GDM1 (cell line): Measurements from ENCODE around the gene TRIM47.
"Not testable (repeated sequence)": the region's sequence is repeated elsewhere in the genome, so short reads cannot be mapped to it uniquely, and the experiment has no call there.

Experiments used
- DNase-seq: peaks from one replicate; lab custom pipeline; 2025; lab: John Stamatoyannopoulos, UW

The TRIM47 gene

DNA sequence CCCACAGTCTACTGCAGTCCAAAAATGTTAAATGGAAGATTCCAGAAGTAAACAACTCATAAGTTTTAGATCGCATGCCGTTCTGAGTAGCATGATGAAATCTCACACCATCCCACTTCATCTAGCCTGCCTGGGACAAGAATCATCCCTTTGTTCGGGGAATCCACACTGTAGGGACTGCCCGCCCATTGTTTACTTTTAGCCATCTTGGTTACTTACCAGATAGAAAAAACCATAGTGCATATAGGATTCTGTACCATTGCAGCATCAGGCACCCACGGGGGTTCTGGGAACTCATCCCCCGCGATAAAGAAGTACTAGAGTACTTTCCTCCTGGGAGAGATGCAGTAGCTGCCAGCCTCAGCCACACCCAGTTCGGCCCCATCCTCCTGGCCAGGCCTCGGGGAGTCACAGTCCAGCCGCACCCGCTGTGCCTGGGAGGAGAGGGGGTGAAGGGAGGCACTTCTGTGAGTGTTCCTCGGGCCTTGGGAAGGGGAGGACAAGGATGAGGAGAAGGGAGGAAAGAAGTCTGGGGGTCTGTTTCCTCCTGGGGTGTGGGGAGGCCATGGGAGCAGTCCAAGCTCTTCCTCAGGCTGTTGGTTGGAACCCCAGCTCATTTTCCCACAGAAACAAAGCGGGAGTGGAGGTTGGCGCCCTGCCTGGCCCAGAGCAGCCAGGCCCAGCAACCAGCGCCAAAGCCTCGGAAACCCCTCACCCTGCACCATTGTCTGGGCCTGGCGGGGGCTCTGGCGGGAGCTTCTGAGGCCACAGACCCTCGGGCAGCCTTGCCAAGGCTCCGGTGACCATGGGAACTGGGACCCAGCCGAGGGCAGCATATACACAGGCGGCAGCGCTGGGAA lies 8.9 kb downstream of the TRIM47 start:
- DNase-seq: no peak

DNA sequence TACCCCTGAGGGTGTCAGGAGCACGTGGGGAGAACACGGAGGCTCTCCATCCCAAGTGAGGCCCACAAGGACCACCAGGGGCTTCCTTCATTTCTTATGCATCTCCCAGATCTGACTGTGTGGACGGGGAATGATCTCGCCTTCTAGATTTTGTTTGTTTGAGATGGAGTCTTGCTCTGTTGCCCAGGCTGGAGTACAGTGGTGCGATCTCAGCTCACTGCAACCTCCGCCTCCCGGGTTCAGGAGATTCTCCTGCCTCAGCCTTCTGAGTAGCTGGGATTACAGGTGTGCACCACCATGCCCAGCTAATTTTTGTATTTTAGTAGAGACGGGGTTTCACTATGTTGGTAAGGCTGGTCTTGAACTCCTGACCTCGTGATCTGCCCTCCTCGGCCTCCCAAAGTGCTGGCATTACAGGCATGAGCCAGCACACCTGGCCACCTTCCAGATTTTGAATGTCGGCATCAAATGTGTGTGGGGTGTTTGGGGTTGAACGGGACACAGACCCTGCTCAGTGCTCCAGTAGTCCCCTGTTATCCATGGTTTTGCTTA lies 9.6 kb downstream of the TRIM47 start:
- not testable (repeated sequence) for DNase-seq

DNA sequence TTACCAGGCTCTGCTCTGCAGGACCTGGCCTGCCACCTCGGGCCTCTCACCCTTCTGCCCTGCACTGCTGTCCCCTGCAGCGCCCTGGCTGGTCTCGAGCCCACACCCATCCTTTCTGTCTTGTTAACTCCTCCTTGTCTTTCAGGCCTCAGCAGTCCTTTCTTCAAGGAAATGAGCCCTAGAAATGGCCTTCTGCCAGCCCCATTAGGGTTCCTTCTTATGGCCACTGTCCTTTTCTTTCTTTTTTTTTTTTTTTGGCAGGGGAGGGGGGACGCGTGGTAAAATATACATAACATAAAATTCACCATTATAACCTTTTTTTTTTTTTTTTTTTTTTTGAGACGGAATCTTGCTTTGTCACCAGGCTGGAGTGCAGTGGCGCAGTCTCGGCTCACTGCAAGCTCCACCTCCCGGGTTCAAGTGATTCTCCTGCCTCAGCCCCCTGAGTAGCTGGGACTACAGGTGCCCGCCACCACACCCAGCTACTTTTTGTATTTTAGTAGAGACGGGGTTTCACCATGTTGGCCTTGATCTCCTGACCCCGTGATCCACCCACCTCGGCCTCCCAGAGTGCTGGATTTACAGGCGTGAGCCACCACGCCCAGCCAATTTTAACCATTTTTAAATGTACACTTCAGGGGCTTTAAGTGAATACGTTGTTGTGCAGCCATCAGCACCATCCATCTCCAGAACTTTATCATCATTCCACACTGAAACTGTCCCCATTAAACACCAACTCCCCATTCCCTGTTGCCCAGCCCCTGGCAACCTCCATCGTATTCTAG lies 12.8 kb downstream of the TRIM47 start:
- DNase-seq: not testable (repeated sequence)

DNA sequence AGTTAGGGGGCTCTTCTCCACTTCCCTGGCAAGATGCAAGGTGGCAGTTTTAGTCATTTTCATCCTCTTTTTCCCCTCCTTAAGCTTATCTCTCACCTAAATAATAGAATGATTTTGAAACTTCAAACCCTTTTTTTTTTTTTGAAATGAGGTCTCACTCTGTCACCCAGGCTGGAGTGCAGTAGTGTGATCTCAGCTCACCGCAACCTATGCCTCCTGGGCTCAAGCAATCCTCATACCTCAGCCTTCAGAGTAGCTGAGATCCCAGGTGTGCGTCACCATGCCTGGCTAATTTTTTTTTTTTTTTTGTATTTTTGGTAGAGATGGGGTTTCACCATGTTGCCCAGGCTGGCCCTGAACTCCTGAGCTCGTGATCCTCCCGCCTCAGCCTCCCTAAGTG lies 13.5 kb downstream of the TRIM47 start:
- DNase-seq: not testable (repeated sequence)

DNA sequence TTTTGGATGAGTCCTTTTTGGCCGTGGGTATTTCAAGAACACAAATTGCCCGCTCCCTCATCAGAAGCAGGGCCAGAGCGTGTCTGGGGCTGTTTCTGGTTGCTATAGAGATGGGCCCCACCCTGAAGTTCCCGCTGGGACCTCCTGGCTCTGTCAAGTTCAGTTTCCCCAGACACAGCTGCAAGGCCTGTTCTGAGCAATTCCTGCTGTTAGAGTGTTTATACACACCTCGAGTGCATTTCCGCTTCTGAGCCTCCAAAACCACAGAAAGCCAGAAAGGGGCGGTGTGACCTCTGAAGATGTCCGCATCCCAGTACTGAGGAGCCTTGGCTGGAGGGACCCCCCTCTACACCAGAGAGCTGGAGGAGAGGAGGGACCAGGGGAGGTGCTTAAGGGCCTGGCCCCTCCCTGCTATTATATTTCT lies 13.9 kb downstream of the TRIM47 start:
- peak; percentile 49 for DNase-seq

DNA sequence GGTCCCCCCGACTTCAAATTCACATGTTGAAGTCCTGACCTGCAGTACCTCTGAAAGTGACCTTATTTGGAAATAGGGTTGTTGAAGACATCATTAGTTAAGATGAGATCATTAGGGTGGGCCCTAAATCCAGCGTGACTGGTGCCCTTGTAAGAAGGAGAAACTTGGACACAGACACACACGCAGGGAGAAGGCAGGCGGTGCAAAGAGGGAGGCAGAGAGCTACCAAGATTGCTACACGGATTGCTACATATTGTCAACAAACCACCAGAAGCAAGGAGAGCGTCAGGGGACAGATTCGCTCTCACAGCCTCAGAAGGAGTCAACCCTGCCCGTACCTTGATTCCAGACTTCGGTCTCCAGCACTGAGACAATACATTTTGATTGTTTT lies 16.5 kb downstream of the TRIM47 start:
- DNase-seq: no peak

DNA sequence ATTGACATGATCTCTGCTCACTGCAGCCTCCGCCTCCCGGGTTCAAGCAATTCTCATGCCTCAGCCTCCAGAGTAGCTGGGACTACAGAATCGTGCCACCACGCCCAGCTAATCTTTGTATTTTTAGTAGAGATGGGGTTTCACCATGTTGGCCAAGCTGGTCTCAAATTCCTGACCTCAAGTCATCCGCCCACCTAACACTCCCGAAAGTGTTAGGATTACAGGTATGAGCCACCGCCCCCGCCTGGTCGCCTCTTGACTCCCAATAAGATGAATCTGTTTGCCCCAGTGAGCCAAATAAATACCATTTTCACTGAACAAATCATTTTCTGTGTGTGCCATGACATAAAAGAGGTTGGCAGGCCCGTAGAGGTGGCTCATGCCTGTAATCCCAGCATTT lies 19.0 kb downstream of the TRIM47 start:
- DNase-seq: not testable (repeated sequence)

DNA sequence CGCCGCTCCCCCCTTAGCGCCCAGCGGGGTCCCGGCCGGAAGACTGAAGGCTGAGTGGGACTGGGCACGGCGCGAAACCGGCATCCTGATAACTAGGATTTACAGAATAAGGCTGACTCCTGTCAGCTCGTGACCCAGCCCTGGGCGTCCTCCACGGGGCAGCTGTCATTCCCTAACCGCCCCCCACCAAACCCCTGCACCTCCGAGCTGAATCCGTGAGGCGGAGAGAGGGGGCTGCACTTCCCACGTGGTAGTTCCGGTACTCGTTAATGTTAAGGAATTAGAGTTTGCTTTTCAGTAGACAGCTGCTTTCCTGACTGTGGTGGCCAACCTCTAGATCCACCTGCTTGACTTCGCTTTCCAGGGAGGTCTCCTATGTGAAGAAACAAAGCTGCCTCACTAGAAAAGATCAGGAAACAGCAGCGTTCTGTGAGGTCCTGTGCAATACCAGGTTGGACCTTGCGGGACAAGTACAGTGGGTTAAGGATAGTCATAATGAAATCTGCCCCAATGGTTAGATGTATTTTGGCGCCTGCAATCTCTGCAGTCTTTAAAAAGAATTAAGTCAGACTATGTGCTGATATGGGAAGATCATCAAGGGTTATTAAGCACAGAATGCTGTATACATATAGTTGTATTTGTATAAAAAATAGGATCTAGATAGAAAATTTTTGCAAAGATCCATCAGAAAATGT lies 22.2 kb downstream of the TRIM47 start:
- no peak for DNase-seq

DNA sequence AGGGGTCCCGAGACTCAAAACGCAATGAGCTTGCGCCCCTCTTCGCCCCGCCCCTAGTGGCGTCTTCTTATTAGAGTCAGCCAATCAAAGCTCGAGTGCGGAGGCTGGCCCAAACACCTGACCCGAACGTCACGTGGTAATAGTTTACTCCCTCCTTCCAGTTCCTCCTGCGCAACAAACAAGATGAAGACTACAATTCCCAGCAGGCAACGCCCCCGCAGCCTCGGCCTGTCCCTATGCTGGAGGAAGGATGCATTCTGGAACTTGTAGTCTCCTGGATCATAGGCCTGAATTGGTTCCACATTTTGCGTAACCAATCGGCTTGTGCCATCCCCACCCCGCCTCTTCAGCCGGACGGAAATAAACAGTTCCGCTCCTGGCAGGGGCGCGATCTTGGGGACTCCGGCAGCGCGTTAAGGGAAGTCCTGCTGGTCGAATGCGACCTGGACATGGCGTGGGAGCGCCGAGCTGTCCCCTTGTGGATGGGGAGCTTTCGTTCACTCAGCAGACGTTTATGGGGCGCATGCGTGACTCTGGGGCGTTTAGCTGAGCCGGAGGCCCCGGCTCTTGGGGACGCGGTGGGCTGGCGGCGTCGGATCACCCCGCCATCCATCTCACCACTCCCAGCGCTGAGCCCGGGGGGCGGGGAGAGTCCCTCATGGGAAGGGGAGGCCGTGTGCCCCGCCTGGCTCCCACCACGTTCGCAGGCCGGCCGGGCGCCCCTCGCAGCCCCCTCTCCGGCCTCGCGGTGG lies 22.9 kb downstream of the TRIM47 start, which contains the start of gene WBP2:
Gene WBP2, minus strand, starts transcription at position 26 of the 752 bp plus-strand sequence. CDS start 38 bp downstream, outside the sequence.
- peak; percentile 99 for DNase-seq

DNA sequence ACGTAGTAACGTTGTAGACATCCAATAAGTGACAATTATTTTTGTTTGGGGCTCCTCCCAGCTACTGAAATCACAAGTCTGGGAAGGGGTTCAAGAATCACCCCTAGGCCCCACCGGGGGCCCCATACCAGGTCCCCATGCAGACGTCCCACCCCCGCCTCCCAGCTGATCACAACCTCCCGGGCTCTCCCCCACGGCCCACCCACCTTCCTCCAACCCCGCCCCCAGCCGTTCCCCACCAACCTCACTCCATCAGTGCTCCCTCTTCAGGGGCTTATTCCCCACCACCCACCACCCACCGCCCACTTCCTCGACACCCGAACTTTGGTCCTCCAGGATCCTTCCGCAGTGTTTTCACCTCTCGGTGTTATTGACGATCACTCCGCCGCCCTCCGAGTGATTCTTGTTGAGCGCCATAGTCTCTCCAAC lies 23.5 kb downstream of the TRIM47 start:
- DNase-seq: no peak

DNA sequence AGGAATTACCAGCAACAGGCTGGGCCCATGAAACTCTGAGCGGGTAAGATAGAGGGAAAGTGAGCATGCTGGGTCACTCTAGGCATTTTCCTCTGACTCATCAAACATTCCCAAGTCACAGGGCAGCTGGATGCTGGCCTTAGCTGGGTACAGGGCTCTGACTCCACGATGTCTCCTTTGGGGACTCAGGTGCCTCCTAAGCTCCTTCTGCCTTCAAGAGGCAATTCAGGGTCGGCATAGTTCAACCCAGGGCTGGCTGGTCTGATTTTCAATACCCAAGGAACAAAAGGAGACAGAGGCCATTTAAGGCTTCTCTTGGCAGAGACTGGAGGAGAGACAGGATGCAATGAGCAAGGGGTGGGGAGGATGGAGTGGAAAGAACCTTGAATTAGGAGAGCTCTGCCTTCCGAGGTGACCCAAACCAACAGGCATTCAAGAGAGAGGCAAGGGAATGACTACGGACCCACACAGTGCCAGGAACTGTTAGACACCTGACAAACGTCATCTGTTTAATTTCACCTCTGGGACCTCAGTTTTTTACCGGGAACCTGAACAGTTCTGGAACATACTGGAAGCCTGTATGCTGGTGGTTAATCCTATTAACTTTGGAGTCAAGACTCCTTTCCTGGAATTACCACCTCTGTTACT lies 24.2 kb downstream of the TRIM47 start:
- DNase-seq: no peak

DNA sequence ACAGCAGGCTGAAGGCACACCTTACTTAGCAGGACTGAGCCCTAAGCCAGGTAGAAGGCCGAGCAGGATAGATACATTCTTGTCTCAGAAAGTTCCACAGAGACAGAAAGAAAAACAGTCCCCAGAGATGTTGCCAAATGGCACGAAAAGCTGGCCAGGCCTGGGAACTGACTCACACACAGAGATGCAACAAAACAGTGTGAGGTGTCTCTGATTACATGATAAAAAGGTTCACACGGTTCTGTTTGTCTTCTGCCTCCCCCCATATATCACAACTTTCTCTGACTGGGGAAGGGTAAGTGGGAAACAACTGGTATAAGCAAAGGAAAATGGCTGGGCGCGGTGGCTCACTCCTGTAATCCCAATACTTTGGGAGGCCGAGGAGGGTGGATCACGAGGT lies 24.9 kb downstream of the TRIM47 start:
- no peak for DNase-seq

DNA sequence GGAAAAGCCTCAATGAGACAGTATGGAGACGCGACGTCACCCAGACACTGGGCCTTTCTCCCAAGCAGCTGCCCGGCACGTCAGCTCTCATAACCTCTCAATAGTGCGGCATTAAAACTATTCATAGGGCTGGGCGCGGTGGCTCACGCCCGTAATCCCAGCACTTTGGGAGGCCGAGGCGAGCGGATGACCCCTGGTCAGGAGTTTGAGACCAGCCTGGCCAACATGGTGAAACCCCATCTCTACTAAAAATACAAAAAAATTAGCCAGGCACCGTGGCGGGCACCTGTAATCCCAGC lies 26.7 kb downstream of the TRIM47 start:
- not testable (repeated sequence) for DNase-seq

DNA sequence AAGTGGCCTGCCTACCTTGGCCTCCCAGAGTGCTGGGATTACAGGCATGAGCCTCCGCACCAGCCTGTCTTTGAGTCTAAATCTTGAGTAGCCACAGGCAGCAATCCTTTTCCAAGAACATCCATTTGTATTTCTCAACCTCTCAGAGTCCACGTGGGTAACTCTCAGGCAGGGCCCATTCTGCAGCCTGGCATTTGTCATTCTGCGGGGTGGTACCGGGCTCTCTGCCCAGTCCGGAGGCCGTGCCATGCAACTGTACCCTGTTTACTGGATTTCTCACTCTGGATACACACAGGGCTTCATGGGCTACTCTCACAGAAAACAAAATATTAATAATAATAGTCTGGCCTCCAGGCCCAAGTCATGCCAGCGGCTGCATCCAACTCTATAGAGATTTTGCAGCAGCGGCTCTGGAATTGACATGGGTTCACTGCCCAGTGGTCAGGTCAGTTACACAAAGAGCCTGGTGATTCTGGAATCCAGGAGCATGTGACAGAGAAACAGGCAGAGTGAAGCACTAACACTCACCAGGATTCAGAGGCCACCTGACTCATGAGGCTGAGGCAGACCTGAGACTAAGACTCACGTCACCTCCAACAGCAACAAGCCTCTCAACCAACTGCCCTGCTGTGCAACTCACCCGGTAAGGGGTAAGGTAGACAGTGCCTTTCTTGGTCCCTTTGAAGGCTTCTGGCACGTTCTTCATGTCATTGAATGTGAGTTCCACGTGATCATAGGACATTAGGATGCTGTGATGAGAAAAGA lies 27.3 kb downstream of the TRIM47 start:
- DNase-seq: no peak

DNA sequence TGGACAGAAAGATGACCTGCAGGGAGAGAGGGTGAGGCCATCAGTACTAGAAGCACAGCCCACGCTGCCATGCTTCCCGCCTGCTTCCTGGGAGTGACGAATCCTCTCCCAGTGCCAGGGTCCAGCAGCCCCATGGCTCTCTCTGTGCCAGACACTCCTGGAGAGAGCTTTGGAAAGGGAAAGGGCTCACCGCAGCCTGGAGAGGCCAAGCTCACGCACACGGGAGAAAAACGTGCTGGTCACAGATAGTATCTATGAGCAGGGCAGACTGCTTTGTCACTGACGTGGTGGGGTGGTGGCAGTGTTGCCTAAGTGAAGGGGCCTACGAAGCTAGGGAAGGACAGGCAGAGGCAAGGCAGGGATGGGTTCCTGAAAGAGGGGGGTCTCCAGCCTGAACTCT lies 28.7 kb downstream of the TRIM47 start:
- DNase-seq: no peak

DNA sequence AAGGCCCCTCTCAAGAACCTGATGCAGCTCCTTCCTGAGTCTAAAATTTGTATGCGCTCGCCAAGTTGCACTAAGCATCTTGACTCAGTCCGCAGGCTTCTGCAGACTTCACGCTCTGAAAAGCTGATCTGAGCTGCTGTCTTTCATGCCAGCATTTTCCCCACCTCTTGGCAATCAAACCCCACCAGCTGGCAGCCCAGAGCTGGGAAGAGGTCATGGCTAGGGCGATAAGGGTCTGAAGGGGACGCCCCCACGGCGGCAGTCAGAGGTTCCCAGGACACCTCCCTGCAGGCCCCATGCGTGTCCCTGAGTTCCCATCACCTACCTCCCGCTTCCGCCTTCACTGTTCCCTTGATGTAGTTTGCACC lies 29.1 kb downstream of the TRIM47 start:
- DNase-seq: no peak

DNA sequence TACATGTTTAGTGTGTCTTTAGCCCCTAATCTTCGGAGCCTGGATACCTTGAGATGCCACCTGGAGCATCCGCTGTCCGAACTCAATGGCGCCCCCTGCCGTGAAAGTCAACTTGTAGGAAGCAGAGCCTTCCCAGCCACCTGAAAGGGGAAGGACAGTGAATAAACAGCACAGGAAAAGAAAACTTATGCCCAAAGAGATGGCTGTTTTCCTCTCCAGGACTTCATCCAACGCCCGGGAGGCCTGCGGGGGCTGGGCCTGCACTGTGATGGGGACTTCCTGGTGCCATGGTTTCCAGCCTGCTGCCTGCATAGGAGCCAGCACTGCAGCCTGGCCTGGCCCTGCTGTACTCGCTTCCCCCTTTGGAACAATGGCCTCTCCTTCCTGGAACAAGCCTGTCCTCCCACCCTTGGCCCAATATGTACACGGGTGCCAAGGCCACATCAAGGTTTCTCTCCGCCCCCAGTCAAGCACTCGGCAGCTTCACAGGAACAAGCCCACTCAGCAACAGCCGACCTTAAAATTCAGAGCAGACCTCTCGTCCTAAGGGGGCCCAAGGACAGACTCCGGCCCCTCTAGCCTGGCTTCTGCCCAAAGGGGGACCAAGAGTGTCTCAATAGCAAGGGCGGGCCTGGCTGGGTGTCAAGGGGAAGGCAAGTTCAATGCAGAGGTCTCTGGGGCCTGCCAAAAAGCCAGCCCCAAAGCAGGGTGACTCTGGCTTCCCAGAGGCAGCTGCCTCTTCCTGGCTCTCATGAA lies 29.7 kb downstream of the TRIM47 start:
- DNase-seq: peak; percentile 24

DNA sequence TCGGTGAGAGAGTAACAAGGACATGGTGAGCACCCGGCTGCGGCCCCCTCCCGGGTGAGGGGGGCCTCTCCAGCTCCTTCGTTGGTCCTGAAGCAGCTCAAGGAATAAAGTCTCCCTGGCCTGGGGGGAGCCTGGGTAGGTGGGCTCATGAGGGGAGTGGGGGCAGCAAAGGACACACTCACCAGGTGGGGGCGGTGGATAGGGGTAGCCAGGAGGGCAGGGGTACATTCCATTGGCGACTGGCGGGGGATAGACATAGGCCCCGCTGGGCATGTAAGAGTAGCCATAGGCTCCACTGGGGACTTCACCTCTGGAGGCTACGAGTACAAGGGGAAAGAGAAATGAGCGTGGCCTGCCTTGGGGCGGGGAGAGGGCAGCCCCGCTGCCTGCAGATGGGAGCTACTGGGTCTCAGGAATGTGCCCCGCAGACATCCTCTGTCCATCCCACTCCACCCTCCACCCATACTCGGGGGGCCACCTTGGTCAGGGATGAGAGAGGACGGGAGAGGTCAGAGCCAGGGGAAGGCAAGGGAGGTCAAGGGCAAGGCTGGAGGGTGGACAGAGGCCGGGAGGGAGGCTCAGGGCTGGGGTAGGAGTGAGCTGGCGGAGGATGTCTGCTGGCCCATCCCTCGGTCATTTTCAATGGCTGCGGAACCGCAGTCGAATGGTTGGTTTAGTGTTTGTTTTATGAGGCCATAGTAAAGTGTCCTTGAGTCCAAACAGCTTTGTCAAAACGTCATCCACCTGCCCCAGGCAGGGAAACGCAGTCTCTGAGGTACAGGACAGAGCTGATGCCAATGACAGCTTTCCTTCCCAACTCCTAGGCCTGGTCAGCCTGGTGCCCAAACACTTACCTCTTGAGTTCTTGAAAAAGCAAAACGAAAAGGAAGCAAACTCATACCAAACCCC lies 30.5 kb downstream of the TRIM47 start:
- no peak for DNase-seq
